HG02885 (cell line): ENCODE measurements around the gene BTRC.
"Not testable (repeated sequence)": the region's sequence is repeated elsewhere in the genome, so short reads cannot be mapped to it uniquely, and the experiment has no call there.

Experiments used
- ATAC-seq: cut with Tn5 transposase; IDR thresholded peaks from one replicate; pipeline ENCODE4 v1.9.1; 2021; ENCODE audit warnings: mild to moderate bottlenecking; ENCODE audit not compliant: unreplicated experiment, poor library complexity

Gene BTRC

GRCh38 chr10:101380353-101381017, 26.5 kb downstream of the BTRC start:
- ATAC-seq: no peak

GRCh38 chr10:101385866-101386658, 32.1 kb downstream of the BTRC start:
- no peak for ATAC-seq

- no peak for ATAC-seq
Measured at GRCh38 chr10:101386659-101387259, 32.8 kb downstream of the BTRC start.

GRCh38 chr10:101388676-101389276, 34.8 kb downstream of the BTRC start:
- no peak for ATAC-seq

- ATAC-seq: not testable (repeated sequence)
Measured at GRCh38 chr10:101389532-101389931, 35.6 kb downstream of the BTRC start.

- no peak for ATAC-seq
Measured at GRCh38 chr10:101389986-101390531, 36.1 kb downstream of the BTRC start.

GRCh38 chr10:101393378-101393777, 39.4 kb downstream of the BTRC start:
- ATAC-seq: no peak

GRCh38 chr10:101394524-101395133, 40.7 kb downstream of the BTRC start:
- ATAC-seq: no peak

- ATAC-seq: no peak
Measured at GRCh38 chr10:101397140-101397539, 43.2 kb downstream of the BTRC start.

GRCh38 chr10:101400585-101400984, 46.6 kb downstream of the BTRC start:
- ATAC-seq: no peak

GRCh38 chr10:101402711-101403110, 48.7 kb downstream of the BTRC start:
- no peak for ATAC-seq

- ATAC-seq: no peak
Measured at GRCh38 chr10:101403161-101403560, 49.2 kb downstream of the BTRC start.

- no peak for ATAC-seq
Measured at GRCh38 chr10:101405001-101405400, 51.0 kb downstream of the BTRC start.

GRCh38 chr10:101411598-101411997, 57.6 kb downstream of the BTRC start:
- no peak for ATAC-seq

- no peak for ATAC-seq
Measured at GRCh38 chr10:101414034-101414433, 60.1 kb downstream of the BTRC start.

GRCh38 chr10:101415884-101416283, 61.9 kb downstream of the BTRC start:
- no peak for ATAC-seq

GRCh38 chr10:101421967-101422366, 68.0 kb downstream of the BTRC start:
- not testable (repeated sequence) for ATAC-seq

GRCh38 chr10:101425535-101425934, 71.6 kb downstream of the BTRC start:
- no peak for ATAC-seq

- ATAC-seq: no peak
Measured at GRCh38 chr10:101428036-101428435, 74.1 kb downstream of the BTRC start.

GRCh38 chr10:101429423-101429822, 75.5 kb downstream of the BTRC start:
- ATAC-seq: no peak
